ENCODE measurements around the gene BARX2.
"Not testable (repeated sequence)": the region's sequence is repeated elsewhere in the genome, so short reads cannot be mapped to it uniquely, and the experiment has no call there.

GRCh38 chr11:129344301-129344940 lies 31.2 kb upstream of the BARX2 start:
- not testable (repeated sequence) for TF ChIP-seq POLR2A (IDR thresholded peaks at IDR 0.05; ENCODE audit: low read length); GATA1 (IDR thresholded peaks at IDR 0.05; ENCODE audit: low read depth, low read length)
